T-helper 9 cell (primary cell): ENCODE measurements around the gene ARHGAP6.
"Not testable (repeated sequence)": the region's sequence is repeated elsewhere in the genome, so short reads cannot be mapped to it uniquely, and the experiment has no call there.

ENCODE experiments used
- DNase-seq: peaks from one replicate; pipeline ENCODE4 v3.0.0-alpha.2; 2020

Gene ARHGAP6

GRCh38 chrX:11382930-11383329 lies 282.8 kb downstream of the ARHGAP6 start:
- DNase-seq = no peak

GRCh38 chrX:11381464-11381863 lies 284.3 kb downstream of the ARHGAP6 start:
- DNase-seq = no peak

DNA sequence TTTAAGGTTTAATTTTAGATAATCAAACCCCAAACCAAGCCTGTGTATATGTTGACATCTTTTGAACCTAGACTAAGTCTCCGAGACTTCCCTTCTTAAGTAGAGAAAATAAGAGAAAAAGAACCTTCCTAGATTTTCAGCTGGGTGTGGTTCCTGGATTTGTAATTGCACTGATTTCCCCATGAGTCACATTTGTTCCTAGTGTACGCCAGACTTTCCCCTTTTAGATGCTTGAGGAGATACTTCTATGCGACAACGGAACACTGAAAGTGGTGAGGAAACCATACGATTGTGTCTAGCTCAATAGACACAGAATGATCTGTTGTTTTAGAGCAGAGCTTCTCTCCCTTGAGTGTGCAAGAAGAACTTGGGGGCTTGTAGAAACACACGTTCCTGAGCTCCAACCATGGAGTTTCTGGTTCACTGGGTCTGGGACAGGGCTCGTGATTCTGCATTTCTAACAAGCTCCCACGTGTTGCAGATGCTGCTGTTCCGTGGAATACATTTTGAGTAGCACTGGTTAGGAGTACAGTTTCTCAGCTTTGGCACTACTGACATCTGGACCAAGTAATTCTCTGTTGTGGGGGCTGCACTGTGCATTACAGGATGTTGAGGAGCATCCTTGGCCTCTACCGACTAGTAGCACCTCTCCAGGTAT lies 285.4 kb downstream of the ARHGAP6 start:
- DNase-seq = no peak

DNA sequence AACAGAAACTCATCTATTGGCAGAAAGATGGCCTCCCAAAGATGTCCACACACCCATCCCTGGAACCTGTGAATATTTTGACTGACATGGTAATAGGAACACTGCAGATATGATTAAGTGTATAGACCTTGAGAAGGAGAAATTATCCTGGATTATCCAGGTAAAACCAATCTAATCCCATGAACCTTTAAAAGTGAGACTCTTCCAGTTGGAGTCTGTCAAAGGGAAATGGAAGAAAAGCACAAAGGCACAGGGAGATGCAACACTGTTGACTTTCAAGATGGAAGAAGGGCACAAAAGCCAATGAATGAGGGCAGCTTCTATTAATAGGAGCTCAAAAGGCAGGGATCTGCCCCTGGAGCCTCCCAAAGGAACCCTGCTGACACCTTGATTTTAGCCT lies 289.6 kb downstream of the ARHGAP6 start:
- no peak for DNase-seq

DNA sequence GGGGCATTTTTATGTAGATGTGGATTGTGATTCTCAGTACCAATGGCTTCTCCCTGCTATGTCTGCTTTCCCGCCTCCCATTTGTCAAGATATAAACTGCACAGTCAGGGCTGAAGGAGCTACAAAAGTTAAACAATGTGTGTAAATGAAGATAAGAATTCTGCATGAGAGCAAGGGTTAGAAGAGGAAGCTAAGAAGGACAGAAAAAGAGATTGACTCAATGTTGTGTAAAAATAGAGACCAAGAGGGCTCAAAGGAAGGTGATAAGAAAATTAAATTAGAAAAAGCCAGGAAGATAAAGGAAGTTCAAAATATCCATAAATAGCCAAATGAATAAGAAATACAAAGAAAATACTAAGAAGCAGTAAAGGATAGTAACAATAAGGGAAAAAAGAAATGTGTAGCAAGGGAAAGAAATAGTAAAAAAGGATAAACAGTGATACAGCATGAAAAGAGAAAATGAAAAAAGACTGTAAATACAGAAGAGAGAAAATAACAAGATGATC lies 290.1 kb downstream of the ARHGAP6 start:
- no peak for DNase-seq

DNA sequence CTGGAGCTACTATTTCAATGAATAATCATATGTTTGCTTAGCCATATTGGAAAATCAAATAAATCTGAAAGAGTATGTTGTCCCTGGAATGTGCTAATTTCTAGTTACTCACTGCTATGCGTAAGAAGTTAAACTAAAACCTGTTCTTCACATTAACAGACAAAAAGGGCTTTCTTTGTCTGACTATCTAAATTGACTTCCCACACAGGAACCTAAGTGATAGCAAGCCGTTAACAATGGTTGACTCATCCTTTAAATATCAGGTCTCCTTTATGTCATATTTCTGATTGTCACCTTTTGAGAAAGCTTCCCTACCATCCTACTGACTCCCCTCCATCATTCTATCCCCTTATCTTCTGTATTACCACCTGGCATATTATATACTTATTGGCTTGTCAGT lies 291.1 kb downstream of the ARHGAP6 start:
- DNase-seq = no peak

DNA sequence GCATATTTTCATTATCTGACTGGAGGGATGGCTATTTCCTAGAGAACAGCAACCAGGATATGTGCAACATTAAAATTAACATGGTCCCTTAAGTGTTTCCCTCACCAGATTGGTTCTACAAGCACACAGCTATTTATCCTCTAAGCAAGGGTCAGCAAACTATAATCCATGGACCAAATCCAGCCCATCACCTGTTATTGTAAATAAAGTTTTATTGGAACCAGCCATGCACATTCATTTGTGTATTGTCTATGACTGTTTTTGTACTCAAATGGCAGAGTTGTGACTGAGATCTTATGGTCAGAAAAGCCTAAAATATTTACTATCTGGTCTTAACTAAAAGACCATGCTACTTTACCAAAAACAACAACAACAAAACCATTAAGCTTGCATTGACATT lies 294.6 kb downstream of the ARHGAP6 start:
- DNase-seq = no peak

DNA sequence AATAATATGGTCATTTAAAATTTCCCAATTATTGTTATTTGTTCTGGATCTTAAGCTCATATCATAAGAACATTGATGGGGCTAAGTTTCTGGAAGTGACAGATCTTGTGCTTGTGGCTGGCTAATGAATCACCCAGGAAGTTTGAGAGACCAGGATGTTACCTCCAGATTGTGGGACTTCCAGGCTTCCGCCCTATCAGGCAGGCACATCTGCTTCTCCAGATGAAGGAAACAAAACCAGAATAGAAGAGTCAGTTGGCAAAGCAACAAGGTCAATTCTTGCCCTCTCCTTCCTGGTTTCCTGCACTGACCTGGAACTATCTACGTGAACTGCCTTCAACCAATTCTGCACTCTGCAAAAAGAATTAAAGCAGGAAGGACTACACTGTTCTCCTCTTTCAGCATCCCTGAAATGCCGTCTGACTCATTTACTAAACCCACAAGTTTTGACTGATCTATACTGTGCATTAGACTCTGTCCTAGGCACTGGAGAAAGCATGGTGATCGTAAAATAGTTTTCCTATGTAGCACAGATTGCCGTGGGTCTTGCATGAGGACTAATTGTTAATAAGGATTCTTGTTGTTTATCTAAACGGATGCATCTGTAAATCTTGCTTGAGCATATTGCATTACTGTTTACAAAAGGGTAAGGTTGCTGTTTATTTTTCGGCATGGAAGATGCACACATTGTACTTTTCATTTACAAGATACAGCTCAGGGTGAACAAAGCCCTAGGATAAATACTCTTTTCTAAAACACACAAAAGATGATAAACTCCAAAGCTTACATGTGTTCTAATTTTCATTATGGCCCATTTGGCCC lies 297.9 kb downstream of the ARHGAP6 start:
- DNase-seq = no peak

- no peak for DNase-seq
Measured at GRCh38 chrX:11366998-11367595, 298.6 kb downstream of the ARHGAP6 start.

DNA sequence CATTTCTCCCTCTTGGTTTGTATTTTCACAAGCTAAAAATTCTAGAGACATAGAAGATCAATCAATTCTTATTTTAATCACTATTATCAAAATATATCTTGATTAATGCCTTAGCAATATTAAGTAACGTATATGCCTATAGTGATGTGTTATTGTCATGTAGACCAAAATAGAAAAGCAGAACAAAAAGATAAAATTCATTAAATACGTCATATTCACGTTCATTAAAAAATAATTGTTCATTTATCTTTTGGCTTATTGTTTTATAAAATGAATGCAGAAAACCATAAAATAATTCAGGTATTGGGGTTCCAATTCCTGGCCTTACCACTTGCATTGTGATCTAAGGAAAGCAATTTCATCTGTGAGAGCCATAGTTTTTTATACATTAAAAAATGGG lies 300.3 kb downstream of the ARHGAP6 start:
- no peak for DNase-seq

- DNase-seq = no peak
Measured at GRCh38 chrX:11364835-11365234, 300.9 kb downstream of the ARHGAP6 start.

DNA sequence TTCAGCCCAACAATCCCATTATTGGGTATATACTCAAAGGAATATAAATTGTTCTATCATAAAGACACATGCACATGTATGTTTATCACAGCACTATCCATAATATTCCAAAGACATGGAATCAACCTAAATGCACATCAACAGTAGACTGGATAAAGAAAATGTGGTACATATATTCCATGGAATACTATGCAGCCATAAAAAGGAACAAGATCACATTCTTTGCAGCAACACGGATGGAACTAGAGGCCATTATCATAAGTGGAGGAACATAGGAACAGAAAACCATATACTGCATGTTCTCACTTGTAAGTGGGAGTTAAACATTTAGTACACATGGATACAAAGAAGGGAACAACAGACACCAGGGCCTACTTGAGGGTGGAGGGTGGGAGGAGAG lies 301.9 kb downstream of the ARHGAP6 start:
- DNase-seq = not testable (repeated sequence)

- DNase-seq = no peak
Measured at GRCh38 chrX:11363069-11363594, 302.6 kb downstream of the ARHGAP6 start.

DNA sequence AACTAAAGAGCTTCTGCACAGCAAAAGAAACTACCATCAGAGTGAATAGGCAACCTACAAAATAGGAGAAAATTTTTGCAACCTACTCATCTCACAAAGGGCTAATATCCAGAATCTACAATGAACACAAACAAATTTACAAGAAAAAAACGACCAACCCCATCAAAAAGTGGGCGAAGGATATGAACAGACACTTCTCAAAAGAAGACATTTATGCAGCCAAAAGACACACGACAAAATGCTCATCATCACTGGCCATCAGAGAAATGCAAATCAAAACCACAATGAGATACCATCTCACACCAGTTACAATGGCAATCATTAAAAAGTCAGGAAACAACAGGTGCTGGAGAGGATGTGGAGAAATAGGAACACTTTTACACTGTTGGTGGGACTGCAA lies 304.1 kb downstream of the ARHGAP6 start:
- not testable (repeated sequence) for DNase-seq

DNA sequence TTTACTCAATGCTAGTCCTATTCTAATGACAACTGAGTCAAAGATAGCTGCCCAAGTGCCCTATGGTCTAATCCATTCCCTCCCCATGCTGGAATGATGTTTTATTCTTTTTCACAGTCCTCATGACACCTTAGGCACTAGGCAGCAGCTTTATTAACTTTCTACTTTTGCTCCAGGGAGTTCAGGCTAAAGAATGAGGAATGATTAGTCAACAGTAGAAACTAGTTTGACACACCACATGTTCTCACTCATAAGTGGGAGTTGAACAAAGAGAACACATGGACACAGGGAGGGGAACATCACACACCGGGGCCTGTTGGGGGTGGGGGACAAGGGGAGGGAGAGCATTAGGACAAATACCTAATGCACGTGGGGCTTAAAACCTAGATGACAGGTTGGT lies 309.8 kb downstream of the ARHGAP6 start:
- DNase-seq = not testable (repeated sequence)

- no peak for DNase-seq
Measured at GRCh38 chrX:11355259-11355909, 310.3 kb downstream of the ARHGAP6 start.

DNA sequence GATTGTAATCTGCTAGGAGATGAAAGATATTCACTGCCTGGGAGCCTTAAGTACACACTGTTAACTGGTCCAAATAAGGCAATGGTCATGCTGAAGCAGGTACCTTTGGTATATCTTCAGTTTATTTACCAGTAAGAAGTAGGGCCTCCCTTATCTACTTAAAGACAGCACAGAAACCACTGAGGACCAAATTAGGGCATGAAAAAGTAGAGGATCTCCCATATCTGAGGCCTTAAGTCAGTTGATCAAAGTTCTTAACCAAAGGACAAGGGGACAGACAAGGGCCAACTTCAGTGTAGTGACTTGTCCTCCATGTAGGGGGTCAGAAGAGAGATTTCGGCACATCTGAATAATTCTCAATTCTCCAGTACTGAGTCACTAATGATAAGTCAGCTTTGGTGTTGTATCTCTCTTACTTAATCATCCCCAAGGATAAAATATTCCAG lies 313.4 kb downstream of the ARHGAP6 start:
- DNase-seq = no peak

DNA sequence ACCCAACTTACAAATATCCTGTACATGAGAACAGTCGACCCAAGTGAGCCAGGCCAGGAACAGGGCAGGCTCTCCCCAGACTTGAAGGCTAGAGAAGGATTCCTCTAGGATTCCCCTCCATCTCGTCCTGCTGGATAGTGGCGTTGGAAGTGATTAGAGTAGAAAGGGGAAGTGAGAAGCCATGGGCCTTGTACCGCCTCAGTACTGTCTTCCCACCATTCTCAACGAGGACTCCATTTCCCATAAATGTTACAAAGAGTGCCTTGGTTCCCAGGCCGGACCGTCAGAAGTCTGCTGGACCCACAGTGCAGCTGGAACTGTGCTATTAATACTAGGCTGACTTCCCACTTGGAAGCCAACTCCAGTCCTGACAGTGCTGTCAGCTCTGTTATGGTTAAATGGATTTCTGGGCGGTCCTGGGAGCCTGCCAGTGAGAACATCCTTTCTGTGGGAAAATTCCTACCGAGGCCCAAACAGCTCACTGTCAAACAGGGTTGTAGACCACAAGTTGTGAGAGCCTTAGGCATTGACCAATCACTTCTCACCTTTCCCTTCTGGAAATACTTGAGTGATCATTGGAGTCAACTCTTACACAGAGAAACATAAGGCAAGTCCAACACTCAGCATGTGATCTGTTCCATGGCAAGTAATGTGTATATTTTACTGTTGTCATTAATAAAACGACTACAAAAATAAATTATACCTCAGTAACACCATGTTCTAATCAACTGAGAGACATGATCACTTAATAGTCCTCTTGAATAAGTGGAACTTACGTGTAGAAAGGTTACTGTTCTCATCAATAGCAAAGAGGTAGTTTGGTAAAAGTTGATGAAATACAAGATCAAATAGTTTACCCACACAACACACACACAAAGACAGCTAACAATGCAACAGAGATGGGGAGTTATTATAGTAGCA lies 314.1 kb downstream of the ARHGAP6 start:
- no peak for DNase-seq

GRCh38 chrX:11349661-11350337 lies 315.9 kb downstream of the ARHGAP6 start:
- DNase-seq = no peak

DNA sequence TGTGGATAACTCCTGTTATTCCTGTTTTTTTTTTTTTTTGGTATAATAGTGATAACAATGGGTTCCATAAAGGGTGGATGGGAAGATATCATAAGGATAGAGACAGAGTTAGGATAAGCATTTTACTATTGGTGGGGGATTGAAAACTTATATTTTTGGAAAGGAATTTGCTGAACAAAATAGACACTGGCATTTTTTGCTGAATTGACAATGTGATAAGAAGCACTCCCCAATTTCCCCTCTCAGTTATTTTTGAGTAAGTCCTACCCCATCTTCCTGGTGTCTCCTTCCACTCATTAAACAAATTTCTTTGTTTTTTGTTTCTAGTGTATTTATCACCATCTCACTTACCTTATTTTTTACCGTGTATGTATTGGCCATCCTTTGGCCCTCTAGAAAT lies 316.7 kb downstream of the ARHGAP6 start:
- no peak for DNase-seq

DNA sequence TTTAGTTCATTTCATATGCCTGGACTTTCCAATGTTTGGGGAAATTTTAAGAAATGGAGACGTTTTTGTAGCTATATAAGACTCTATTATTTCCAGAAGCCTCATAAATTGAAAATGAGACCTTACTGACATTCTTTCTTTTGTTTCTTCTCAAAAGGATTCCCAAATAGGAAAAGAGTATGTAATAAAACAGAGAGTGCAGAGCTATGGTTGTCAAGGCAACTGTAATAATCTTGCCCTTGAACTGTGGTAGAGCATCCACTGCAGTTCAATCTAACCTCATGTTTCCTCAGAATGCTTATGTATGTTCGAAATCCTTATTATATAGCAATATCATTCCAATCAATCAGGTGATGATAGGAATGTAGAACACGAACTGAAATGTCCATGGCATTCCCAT lies 318.4 kb downstream of the ARHGAP6 start:
- DNase-seq = no peak
